HEK293T (cell line): ENCODE data around the gene BEND4.

Source experiments
- CTCF ChIA-PET: fragments of 350-600 bp; formaldehyde crosslinking; extraction: SDS; loops from one replicate; lab custom pipeline; 2021; ENCODE audit warnings: antibody characterized with exemption, inconsistent platforms; lab: Yijun Ruan, JAX
- POLR2A ChIA-PET: fragments of 350-600 bp; formaldehyde crosslinking; extraction: SDS; loops from one replicate; lab custom pipeline; 2020; ENCODE audit warnings: antibody characterized with exemption, inconsistent platforms; lab: Yijun Ruan, JAX
- DNase-seq: peaks from one replicate; pipeline ENCODE4 v3.0.0; 2012; ENCODE audit warnings: mixed read lengths; ENCODE audit errors: extremely low spot score
- ARNT ChIP-seq: fragments of 450-650 bp; IDR thresholded peaks from 2 replicates; pipeline ENCODE4 v1.6.1; 2017; ENCODE audit warnings: mild to moderate bottlenecking
- BHLHE40 ChIP-seq: fragments of 450-650 bp; IDR thresholded peaks from 2 replicates; pipeline ENCODE4 v1.6.1; 2016; ENCODE audit warnings: mild to moderate bottlenecking, moderate library complexity, borderline replicate concordance
- CTBP1 ChIP-seq: fragments of 450-650 bp; IDR thresholded peaks from 2 replicates; pipeline ENCODE4 v1.6.1; 2016; ENCODE audit warnings: borderline replicate concordance
- ELF4 ChIP-seq: fragments of 450-650 bp; IDR thresholded peaks from 2 replicates; pipeline ENCODE4 v1.6.1; 2017; ENCODE audit warnings: antibody characterized with exemption
- FOXA1 ChIP-seq: fragments of 450-650 bp; IDR thresholded peaks from 2 replicates; pipeline ENCODE4 v1.6.1; 2016; ENCODE audit warnings: mild to moderate bottlenecking
- FOXK2 ChIP-seq: fragments of 450-650 bp; IDR thresholded peaks from 2 replicates; pipeline ENCODE4 v1.6.1; 2016; ENCODE audit warnings: mild to moderate bottlenecking
- FOXM1 ChIP-seq: fragments of 450-650 bp; IDR thresholded peaks from 2 replicates; pipeline ENCODE4 v1.6.1; 2017; ENCODE audit warnings: mild to moderate bottlenecking, borderline replicate concordance
- HDGF ChIP-seq: fragments of 450-650 bp; IDR thresholded peaks from 2 replicates; pipeline ENCODE4 v1.6.1; 2017; ENCODE audit warnings: antibody characterized with exemption, borderline replicate concordance
- L3MBTL2 ChIP-seq: fragments of 450-650 bp; conservative IDR thresholded peaks from 2 replicates; pipeline ENCODE4 v1.6.1; 2016; ENCODE audit warnings: mild to moderate bottlenecking
- LEF1 ChIP-seq: fragments of 450-650 bp; IDR thresholded peaks from 2 replicates; pipeline ENCODE4 v1.6.1; 2017; ENCODE audit warnings: mild to moderate bottlenecking, borderline replicate concordance
- NFRKB ChIP-seq: fragments of 450-650 bp; IDR thresholded peaks from 2 replicates; pipeline ENCODE4 v1.6.1; 2016; ENCODE audit warnings: mild to moderate bottlenecking, moderate library complexity
- SP1 ChIP-seq: fragments of 450-650 bp; IDR thresholded peaks from 2 replicates; pipeline ENCODE4 v1.6.1; 2017
- SUZ12 ChIP-seq: fragments of 450-650 bp; IDR thresholded peaks from 2 replicates; pipeline ENCODE4 v1.6.1; 2016; ENCODE audit warnings: mild to moderate bottlenecking
- TARDBP ChIP-seq: fragments of 450-650 bp; IDR thresholded peaks from 2 replicates; pipeline ENCODE4 v1.6.1; 2016
- ZNF384 ChIP-seq: fragments of 450-650 bp; IDR thresholded peaks from 2 replicates; pipeline ENCODE4 v1.6.1; 2016
- TF ChIP-seq, protein P1 (sequence below): fragments of 450-650 bp; IDR thresholded peaks from 2 replicates; pipeline ENCODE4 v1.6.1; 2016

Gene BEND4

DNA sequence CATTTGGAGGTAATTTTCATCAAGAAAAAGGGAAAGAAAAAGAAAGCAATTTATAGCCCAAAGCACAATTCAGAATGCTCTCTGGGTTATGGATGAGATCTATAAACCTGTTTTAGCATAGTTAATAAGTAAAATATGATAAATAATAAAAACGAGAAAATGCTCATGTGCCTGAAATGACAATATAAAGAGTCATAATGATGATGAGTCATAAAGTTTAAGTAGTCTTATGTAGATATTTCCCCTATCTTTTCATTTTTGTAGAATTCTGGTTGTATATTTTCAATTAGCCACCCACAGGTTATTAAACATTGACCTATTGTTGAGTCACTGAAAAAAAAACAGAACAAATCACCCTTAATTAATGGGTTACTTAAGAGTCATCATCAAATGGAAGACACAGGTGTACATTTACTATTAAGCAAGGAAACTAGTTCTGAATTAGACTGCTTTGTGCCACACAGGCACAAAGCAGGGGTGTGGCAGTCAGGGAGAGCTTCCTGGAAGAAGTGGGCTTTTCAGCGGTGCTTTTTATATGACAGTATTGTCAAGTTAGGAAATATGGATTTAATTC, 29.3 kb downstream of the BEND4 start:
- ChIA-PET CTCF (interaction anchor here (0.7 kb wide), 1 partner anchor 210 kb away, joined by 3 read pairs; no protein-coding TSS in a partner anchor), POLR2A (no interaction called here)
- DNase-seq, result no peak
- TF ChIP-seq CTBP1, result no peak
- no peak for TF ChIP-seq ARNT

DNA sequence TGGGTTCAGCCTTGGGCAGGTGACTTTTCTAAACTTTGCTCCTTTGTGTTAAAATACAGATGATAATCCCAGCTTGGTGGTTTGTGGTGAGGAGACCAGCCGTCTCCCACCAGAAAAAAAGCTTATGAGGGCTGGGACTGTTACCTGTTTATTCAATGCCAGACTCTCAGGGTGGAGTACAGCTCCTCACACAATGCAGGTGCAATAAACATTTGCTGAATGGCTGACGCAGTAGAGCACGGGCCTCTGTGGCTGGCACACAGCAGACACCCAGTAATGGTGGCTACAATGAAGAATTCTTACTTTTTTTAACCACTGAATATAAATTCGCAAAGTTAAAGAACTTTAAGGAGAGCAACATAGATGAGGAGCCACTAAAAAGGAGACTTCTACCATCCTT, 30.2 kb downstream of the BEND4 start:
- POLR2A ChIA-PET, result no interaction called here
- no peak for DNase-seq
- TF ChIP-seq ELF4 (no peak), TARDBP (no peak), SP1 (no peak), L3MBTL2 (no peak), FOXK2 (no peak), BHLHE40 (no peak), CTBP1 (no peak), ARNT (no peak), HDGF (no peak), LEF1 (no peak), ZNF384 (no peak)
- CTCF ChIA-PET, result interaction anchor here (0.7 kb wide), 1 partner anchor 209 kb away, joined by 3 read pairs; no protein-coding TSS in a partner anchor

DNA sequence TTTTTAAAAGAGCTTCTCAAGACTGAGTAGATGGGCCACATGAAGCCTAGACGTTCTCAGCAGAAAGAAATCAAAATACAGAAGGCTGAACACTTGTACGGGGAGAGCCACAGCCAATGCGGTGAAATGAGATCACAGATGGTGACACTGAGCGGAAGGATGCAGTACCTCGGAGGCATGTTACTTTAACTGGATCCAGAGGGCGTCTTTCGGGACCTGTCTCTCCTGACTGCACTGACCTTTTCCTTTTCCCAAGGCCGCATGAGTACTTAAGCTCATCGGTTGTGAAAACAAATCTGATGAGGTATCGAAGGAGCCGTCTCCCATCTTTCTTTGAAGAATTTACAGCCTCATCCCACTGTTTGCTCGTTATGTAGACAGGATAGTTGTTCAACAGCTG, 32.6 kb downstream of the BEND4 start:
- DNase-seq, result no peak
- ChIA-PET POLR2A (no interaction called here), CTCF (no interaction called here)
- no peak for TF ChIP-seq ZNF384
- no peak for TF ChIP-seq BHLHE40
- no peak for TF ChIP-seq HDGF
- no peak for TF ChIP-seq ARNT
- no peak for TF ChIP-seq CTBP1
- no peak for TF ChIP-seq LEF1
- no peak for TF ChIP-seq SP1
- TF ChIP-seq, protein P1, sequence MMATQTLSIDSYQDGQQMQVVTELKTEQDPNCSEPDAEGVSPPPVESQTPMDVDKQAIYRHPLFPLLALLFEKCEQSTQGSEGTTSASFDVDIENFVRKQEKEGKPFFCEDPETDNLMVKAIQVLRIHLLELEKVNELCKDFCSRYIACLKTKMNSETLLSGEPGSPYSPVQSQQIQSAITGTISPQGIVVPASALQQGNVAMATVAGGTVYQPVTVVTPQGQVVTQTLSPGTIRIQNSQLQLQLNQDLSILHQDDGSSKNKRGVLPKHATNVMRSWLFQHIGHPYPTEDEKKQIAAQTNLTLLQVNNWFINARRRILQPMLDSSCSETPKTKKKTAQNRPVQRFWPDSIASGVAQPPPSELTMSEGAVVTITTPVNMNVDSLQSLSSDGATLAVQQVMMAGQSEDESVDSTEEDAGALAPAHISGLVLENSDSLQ, result no peak
- no peak for TF ChIP-seq FOXA1
- TF ChIP-seq FOXM1, result no peak
- no peak for TF ChIP-seq TARDBP
- no peak for TF ChIP-seq FOXK2
- TF ChIP-seq L3MBTL2, result no peak
- no peak for TF ChIP-seq SUZ12
- no peak for TF ChIP-seq ELF4
- no peak for TF ChIP-seq NFRKB

DNA sequence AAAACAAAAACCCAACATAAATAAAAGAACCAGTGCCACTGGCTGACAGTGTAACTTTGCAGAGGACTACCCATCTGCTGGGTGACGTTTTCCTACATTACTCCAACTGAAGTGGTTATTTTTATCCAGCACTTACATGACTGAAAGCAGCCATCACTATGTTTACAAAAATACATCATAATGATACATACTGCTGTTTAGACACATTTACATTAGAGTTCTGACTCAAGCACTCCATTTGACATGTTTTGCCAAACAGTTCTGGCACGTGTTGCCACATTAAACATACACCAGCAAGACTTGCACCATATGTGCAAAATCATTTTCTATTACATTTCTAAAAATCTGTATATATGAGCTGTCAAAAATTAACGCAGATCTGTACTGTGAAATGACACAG, 39.6 kb downstream of the BEND4 start:
- no peak for TF ChIP-seq L3MBTL2
- no peak for TF ChIP-seq FOXK2
- TF ChIP-seq SP1, result no peak
- no peak for TF ChIP-seq ZNF384
- TF ChIP-seq SUZ12, result no peak
- TF ChIP-seq LEF1, result no peak
- no peak for TF ChIP-seq FOXM1
- TF ChIP-seq ELF4, result no peak
- no peak for TF ChIP-seq FOXA1
- TF ChIP-seq ARNT, result no peak
- no peak for DNase-seq
- POLR2A ChIA-PET, result no interaction called here
- CTCF ChIA-PET, result interaction anchor here (1.0 kb wide), 1 partner anchor 53 kb away, joined by 3 read pairs; no protein-coding TSS in a partner anchor

DNA sequence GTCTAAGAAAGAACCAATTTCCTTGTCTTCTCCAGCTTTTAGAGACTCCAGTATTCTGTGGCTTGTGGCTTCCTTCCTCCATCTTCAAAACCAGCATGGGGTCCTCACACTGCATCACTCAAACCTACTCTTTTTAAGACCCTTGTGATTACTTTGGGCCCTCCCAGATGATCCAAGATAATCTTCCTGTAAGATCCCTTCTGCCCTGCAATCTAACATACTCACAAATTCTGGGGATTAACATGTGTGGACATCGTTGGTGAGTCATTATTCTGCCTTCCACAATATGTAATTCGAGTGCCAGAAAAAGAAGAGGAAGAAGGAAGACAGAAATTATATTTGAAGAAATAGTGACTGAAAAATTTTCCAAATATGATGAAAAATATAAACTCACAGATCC, 47.9 kb downstream of the BEND4 start:
- ChIA-PET CTCF (no interaction called here), POLR2A (no interaction called here)
- TF ChIP-seq CTBP1 (no peak), NFRKB (no peak), HDGF (no peak), ARNT (no peak), TARDBP (no peak), FOXA1 (no peak)
- no peak for DNase-seq

DNA sequence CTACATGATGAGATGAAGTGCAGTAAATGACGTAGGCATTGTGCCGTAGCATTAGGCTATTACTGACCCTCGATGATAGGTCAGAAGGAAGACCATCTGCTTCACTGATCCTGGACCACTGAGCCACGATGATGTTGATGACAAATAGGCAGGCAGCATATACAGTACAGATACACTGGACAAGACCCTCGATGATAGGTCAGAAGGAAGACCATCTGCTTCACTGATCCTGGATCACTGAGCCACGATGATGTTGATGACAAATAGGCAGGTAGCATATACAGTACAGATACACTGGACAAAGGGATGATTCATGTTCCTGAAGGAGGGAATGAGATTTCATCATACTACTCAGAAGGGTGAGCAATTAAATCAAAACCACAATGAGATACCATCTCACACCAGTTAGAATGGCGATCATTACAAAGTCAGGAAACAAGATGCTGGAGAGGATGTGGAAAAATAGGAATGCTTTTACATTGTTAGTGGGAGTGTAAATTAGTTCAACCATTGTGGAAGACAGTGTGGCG, 50.9 kb downstream of the BEND4 start:
- ChIA-PET POLR2A (no interaction called here), CTCF (no interaction called here)
- TF ChIP-seq ARNT (no peak), SP1 (no peak), ELF4 (no peak), HDGF (no peak), FOXA1 (no peak), FOXM1 (no peak), CTBP1 (no peak), ZNF384 (no peak), LEF1 (no peak), NFRKB (no peak), TARDBP (no peak), FOXK2 (no peak), L3MBTL2 (no peak), BHLHE40 (no peak), SUZ12 (no peak)
- TF ChIP-seq, protein P1, result no peak
- no peak for DNase-seq

DNA sequence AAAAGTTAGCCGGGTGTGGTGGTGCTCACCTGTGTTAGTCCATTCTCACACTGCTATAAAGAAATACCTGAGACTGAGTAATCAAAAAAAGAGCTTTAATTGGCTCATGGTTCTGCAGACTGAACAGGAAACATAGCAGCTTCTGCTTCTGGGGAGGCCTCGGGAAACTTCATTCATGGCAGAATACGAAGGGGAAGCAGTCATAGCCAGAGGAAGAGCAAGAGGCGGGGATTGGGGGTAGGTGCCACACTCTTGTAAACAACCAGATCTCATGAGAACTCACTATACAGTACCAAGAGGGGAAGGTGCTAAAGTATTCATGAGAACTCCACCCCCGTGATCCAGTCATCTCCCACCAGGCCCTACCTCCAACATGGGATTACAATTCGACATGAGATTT, 64.1 kb downstream of the BEND4 start:
- no peak for DNase-seq
- CTCF ChIA-PET, result no interaction called here
- POLR2A ChIA-PET, result no interaction called here
- TF ChIP-seq FOXK2 (no peak), NFRKB (no peak), LEF1 (no peak), FOXM1 (no peak), FOXA1 (no peak), BHLHE40 (no peak), ZNF384 (no peak), L3MBTL2 (no peak), HDGF (no peak), SUZ12 (no peak), ELF4 (no peak), CTBP1 (no peak)
- TF ChIP-seq, protein P1, result no peak
